Natural killer cell (primary cell): Measurements from ENCODE around the gene DTX3. TPM values are rescaled to one million over a fixed set of nuclear protein-coding genes. Genes with fewer than 3 reads are reported as not detected.

Source experiments
- ATAC-seq, 3 donors: fragments of 150-1000 bp in 2 of 3; fragments of 200-7000 bp in 1 of 3; cut with Tn5 transposase; 1 replicate in 1 of 3; 2 replicates in 2 of 3; pipeline ENCODE4 v1.10.0; 2021; ENCODE audit warnings: mild to moderate bottlenecking in 2 of 3, moderate library complexity in 2 of 3
- DNase-seq, 2 donors: peaks; one replicate each; pipeline versions ENCODE4 v3.0.0 to v3.0.0-alpha.2; 2013 to 2021; ENCODE audit warnings: mixed read lengths in 1 of 2
- H3K27ac ChIP-seq: one replicate; pipeline ENCODE4 v1.5.1; 2013; ENCODE audit warnings: mild to moderate bottlenecking, low read length
- H3K27me3 ChIP-seq: one replicate; pipeline ENCODE4 v1.6.1; 2013; ENCODE audit warnings: low read length; ENCODE audit not compliant: control insufficient read depth, insufficient read depth
- H3K36me3 ChIP-seq: one replicate; pipeline ENCODE4 v1.6.1; 2013; ENCODE audit warnings: low read length; ENCODE audit not compliant: control insufficient read depth, insufficient read depth
- H3K4me1 ChIP-seq: one replicate; pipeline ENCODE4 v1.6.1; 2013; ENCODE audit warnings: low read length; ENCODE audit not compliant: control insufficient read depth, insufficient read depth
- H3K4me3 ChIP-seq: one replicate; pipeline ENCODE4 v1.5.1; 2013; ENCODE audit warnings: low read length
- H3K9me3 ChIP-seq: one replicate; pipeline ENCODE4 v1.6.1; 2013; ENCODE audit warnings: low read length; ENCODE audit not compliant: control insufficient read depth, insufficient read depth
- H3K27ac Mint-ChIP-seq, 2 donors: one replicate each; pipeline ENCODE4 v1.8.0; 2022; ENCODE audit warnings: mild to moderate bottlenecking in 2 of 2, mixed read lengths in 2 of 2, moderate library complexity in 1 of 2
- H3K27me3 Mint-ChIP-seq, 2 donors: one replicate each; pipeline ENCODE4 v1.8.0; 2022; ENCODE audit warnings: low read depth in 2 of 2, mixed read lengths in 2 of 2
- H3K36me3 Mint-ChIP-seq: one replicate; pipeline ENCODE4 v1.8.0; 2022; ENCODE audit warnings: mixed read lengths
- H3K4me1 Mint-ChIP-seq, 2 donors: one replicate each; pipeline ENCODE4 v1.8.0; 2022; ENCODE audit warnings: mixed read lengths in 2 of 2
- H3K4me3 Mint-ChIP-seq: one replicate; pipeline ENCODE4 v1.8.0; 2022; ENCODE audit warnings: mild to moderate bottlenecking, moderate library complexity, mixed read lengths
- H3K9me3 Mint-ChIP-seq, 2 donors: one replicate each; pipeline ENCODE4 v1.8.0; 2022; ENCODE audit warnings: mixed read lengths in 2 of 2
- CTCF ChIP-seq: fragments of 200-600 bp; IDR thresholded peaks from one replicate; pipeline ENCODE4 v1.8.0; 2022; ENCODE audit warnings: antibody characterized with exemption
- WGBS: methylation state at CpG from one replicate; pipeline ENCODE4 v1.1.7; 2013; ENCODE audit warnings: missing lambda C conversion rate; ENCODE audit not compliant: insufficient coverage; 5-methylcytosine and 5-hydroxymethylcytosine counted together
- intact Hi-C: fragments of 100-400 bp; cut with micrococcal nuclease; formaldehyde crosslinking; loops from one replicate; pipeline ENCODE4 v1.14.2; 2022
- total RNA-seq, 4 donors: library from RNA; stranded (reverse); fragments of 120-200 nt in 1 of 4; gene quantifications; one replicate each; pipeline versions ENCODE4 v1.2.3 to v1.2.4, GENCODE V29; 2013 to 2022

DTX3 gene
- total RNA-seq, 3 donors from 2014 or later (not counting 1 experiment from before 2014, with no cell fraction given): 65.1 to 81.1 (median 77.0) TPM

DNA sequence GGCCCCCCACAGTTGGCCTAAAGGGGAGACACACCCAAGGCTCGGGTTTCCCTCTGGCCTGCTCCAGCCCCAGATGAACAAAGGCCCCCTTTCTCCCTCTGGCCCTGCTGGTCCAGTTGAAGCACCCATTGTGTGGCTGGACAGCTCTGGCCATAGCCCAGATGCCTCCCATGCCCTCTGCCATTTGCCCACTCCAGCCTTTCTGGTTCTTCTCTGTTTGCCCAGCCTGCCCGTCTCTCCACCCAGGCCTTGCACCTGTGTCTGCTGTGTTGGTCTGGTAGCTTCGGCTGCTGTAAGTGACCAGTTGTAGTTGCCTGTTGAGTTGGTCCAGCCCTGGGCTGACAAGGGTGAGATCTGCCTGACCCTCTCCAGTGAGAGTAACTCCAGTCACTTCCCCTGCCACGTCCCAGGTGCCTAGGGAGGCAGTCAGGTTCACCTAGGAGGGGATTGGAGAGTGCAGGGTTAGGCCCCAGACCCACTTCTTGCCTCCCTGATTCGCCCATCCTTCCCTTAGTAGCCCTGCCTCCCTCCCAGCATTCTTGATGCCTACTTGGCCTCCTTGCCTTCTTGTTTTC, 25.4 kb downstream of the DTX3 start:
- Mint-ChIP-seq H3K36me3 (no peaks in the 10 kb centered on the region), H3K4me3 (no peak overlapping the region), H3K9me3 (no peaks in the 10 kb centered on the region), H3K4me1 (peaks cover 9 to 31% of the 10 kb centered on the region in 2 donors), H3K27me3 (peaks cover 66 to 81% of the 10 kb centered on the region in 2 donors), H3K27ac (no peak overlapping the region)
- H3K27me3 ChIP-seq: peaks cover 70% of the 10 kb centered on the region
- DNase-seq: no peak
- no peaks in the 10 kb centered on the region for H3K36me3 ChIP-seq
- no peaks in the 10 kb centered on the region for H3K9me3 ChIP-seq
- WGBS: 81% methylated on average over 5 of the region's 5 CpGs
- no peak for ATAC-seq
- intact Hi-C loops: no loop called here
- no peak overlapping the region for H3K4me3 ChIP-seq
- H3K4me1 ChIP-seq: peaks cover 27% of the 10 kb centered on the region
- H3K27ac ChIP-seq: no peak overlapping the region
- no peak for TF ChIP-seq CTCF

DNA sequence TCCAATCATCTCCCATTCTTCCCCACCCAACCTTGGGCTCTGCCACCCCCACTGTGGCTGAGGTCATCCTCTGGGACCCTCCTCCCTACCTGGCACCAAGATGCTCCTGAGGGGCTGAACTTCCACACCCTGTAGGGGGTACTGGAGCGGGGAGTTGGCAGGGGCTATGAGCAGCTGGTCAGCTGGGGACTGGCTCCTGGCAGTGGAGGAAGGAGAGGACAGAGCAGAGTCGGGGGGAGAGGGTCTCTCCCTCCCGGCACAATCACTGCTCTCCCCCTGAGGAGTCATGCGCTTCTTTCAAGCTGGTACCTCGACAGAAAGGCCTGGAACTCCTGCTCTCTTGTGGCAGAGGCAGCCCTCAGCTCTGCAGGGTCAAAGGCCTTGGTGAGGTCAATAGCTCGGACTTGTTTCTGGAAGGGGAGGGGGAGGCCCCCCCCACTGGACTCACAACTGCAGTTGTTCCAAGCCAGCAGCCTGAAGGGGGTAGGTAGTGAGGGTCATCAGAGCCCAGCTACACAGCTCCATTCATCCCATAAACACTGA, 26.3 kb downstream of the DTX3 start:
- DNase-seq: no peak

GRCh38 chr12:57631566-57632072, 27.0 kb downstream of the DTX3 start:
- intact Hi-C loops: loop anchor here (2.0 kb wide), 1 partner anchor 49 kb away; no protein-coding TSS in a partner anchor
- Histone ChIP-seq H3K9me3 (no peaks in the 10 kb centered on the region), H3K27me3 (peaks cover 55% of the 10 kb centered on the region), H3K4me1 (peaks cover 27% of the 10 kb centered on the region), H3K4me3 (no peak overlapping the region), H3K36me3 (no peaks in the 10 kb centered on the region), H3K27ac (no peak overlapping the region)
- WGBS: 13% methylated on average over 26 of the region's 26 CpGs
- Mint-ChIP-seq H3K9me3 (no peaks in the 10 kb centered on the region), H3K27ac (peak overlapping the region in 1 of 2 donors; percentile 75), H3K4me3 (peak overlapping the region; percentile 49), H3K36me3 (no peaks in the 10 kb centered on the region), H3K27me3 (peaks cover 50 to 66% of the 10 kb centered on the region in 2 donors), H3K4me1 (peaks cover 9 to 31% of the 10 kb centered on the region in 2 donors)
- ATAC-seq: no peak
- TF ChIP-seq CTCF: no peak
- no peak for DNase-seq

More for the DNA sequence above, 26.3 kb downstream of the DTX3 start:
- TF ChIP-seq CTCF: no peak
- Histone ChIP-seq H3K36me3 (no peaks in the 10 kb centered on the region), H3K27me3 (peaks cover 62% of the 10 kb centered on the region), H3K27ac (no peak overlapping the region), H3K4me3 (no peak overlapping the region), H3K9me3 (no peaks in the 10 kb centered on the region), H3K4me1 (peaks cover 27% of the 10 kb centered on the region)
- Mint-ChIP-seq H3K4me1 (peaks cover 9 to 31% of the 10 kb centered on the region in 2 donors), H3K36me3 (no peaks in the 10 kb centered on the region), H3K27ac (no peak overlapping the region), H3K4me3 (peak overlapping the region; percentile 2), H3K9me3 (no peaks in the 10 kb centered on the region), H3K27me3 (peaks cover 57 to 73% of the 10 kb centered on the region in 2 donors)
- intact Hi-C loops: no loop called here
- whole genome bisulfite sequencing: 71% methylated on average over 5 of the region's 6 CpGs
- ATAC-seq: no peak
